Natural killer cell (primary cell): ENCODE results near the gene SAV1. TPM values are rescaled to one million over a fixed set of nuclear protein-coding genes. Genes with fewer than 3 reads are reported as not detected.

Experiments
- ATAC-seq, 3 donors: fragments of 150-1000 bp in 2 of 3; fragments of 200-7000 bp in 1 of 3; cut with Tn5 transposase; 1 replicate in 1 of 3; 2 replicates in 2 of 3; pipeline ENCODE4 v1.10.0; 2021; ENCODE audit warnings: mild to moderate bottlenecking in 2 of 3, moderate library complexity in 2 of 3
- DNase-seq, 2 donors: peaks; one replicate each; pipeline versions ENCODE4 v3.0.0 to v3.0.0-alpha.2; 2013 to 2021; ENCODE audit warnings: mixed read lengths in 1 of 2
- H3K27ac ChIP-seq: one replicate; pipeline ENCODE4 v1.5.1; 2013; ENCODE audit warnings: mild to moderate bottlenecking, low read length
- H3K27me3 ChIP-seq: one replicate; pipeline ENCODE4 v1.6.1; 2013; ENCODE audit warnings: low read length; ENCODE audit not compliant: control insufficient read depth, insufficient read depth
- H3K36me3 ChIP-seq: one replicate; pipeline ENCODE4 v1.6.1; 2013; ENCODE audit warnings: low read length; ENCODE audit not compliant: control insufficient read depth, insufficient read depth
- H3K4me1 ChIP-seq: one replicate; pipeline ENCODE4 v1.6.1; 2013; ENCODE audit warnings: low read length; ENCODE audit not compliant: control insufficient read depth, insufficient read depth
- H3K4me3 ChIP-seq: one replicate; pipeline ENCODE4 v1.5.1; 2013; ENCODE audit warnings: low read length
- H3K9me3 ChIP-seq: one replicate; pipeline ENCODE4 v1.6.1; 2013; ENCODE audit warnings: low read length; ENCODE audit not compliant: control insufficient read depth, insufficient read depth
- H3K27ac Mint-ChIP-seq, 2 donors: one replicate each; pipeline ENCODE4 v1.8.0; 2022; ENCODE audit warnings: mild to moderate bottlenecking in 2 of 2, mixed read lengths in 2 of 2, moderate library complexity in 1 of 2
- H3K27me3 Mint-ChIP-seq, 2 donors: one replicate each; pipeline ENCODE4 v1.8.0; 2022; ENCODE audit warnings: low read depth in 2 of 2, mixed read lengths in 2 of 2
- H3K36me3 Mint-ChIP-seq: one replicate; pipeline ENCODE4 v1.8.0; 2022; ENCODE audit warnings: mixed read lengths
- H3K4me1 Mint-ChIP-seq, 2 donors: one replicate each; pipeline ENCODE4 v1.8.0; 2022; ENCODE audit warnings: mixed read lengths in 2 of 2
- H3K4me3 Mint-ChIP-seq: one replicate; pipeline ENCODE4 v1.8.0; 2022; ENCODE audit warnings: mild to moderate bottlenecking, moderate library complexity, mixed read lengths
- H3K9me3 Mint-ChIP-seq, 2 donors: one replicate each; pipeline ENCODE4 v1.8.0; 2022; ENCODE audit warnings: mixed read lengths in 2 of 2
- CTCF ChIP-seq: fragments of 200-600 bp; IDR thresholded peaks from one replicate; pipeline ENCODE4 v1.8.0; 2022; ENCODE audit warnings: antibody characterized with exemption
- WGBS: methylation state at CpG from one replicate; pipeline ENCODE4 v1.1.7; 2013; ENCODE audit warnings: missing lambda C conversion rate; ENCODE audit not compliant: insufficient coverage; 5-methylcytosine and 5-hydroxymethylcytosine counted together
- intact Hi-C: fragments of 100-400 bp; cut with micrococcal nuclease; formaldehyde crosslinking; loops from one replicate; pipeline ENCODE4 v1.14.2; 2022
- total RNA-seq, 4 donors: library from RNA; stranded (reverse); fragments of 120-200 nt in 1 of 4; gene quantifications; one replicate each; pipeline versions ENCODE4 v1.2.3 to v1.2.4, GENCODE V29; 2013 to 2022

SAV1 gene
- total RNA-seq, 3 donors from 2014 or later (not counting 1 experiment from before 2014, with no cell fraction given), result 3.0 to 6.6 (median 6.6) TPM

GRCh38 chr14:50622978-50623377 lies 45.1 kb downstream of the SAV1 start:
- H3K36me3 Mint-ChIP-seq, result no peaks in the 10 kb centered on the region

GRCh38 chr14:50620341-50620740 lies 47.8 kb downstream of the SAV1 start:
- Mint-ChIP-seq H3K4me1 (no peaks in the 10 kb centered on the region), H3K4me3 (no peak overlapping the region), H3K36me3 (no peaks in the 10 kb centered on the region), H3K27ac (no peak overlapping the region), H3K27me3 (no peaks in the 10 kb centered on the region), H3K9me3 (no peaks in the 10 kb centered on the region)
- no peak overlapping the region for H3K4me3 ChIP-seq
- DNase-seq (no peak), ATAC-seq (no peak)
- H3K27ac ChIP-seq, result no peak overlapping the region
- H3K4me1 ChIP-seq, result no peaks in the 10 kb centered on the region
- 88% methylated on average over 4 of the region's 4 CpGs for WGBS
- no peaks in the 10 kb centered on the region for H3K36me3 ChIP-seq
- intact Hi-C loops, result no loop called here
- H3K9me3 ChIP-seq, result no peaks in the 10 kb centered on the region
- no peak for TF ChIP-seq CTCF
- no peaks in the 10 kb centered on the region for H3K27me3 ChIP-seq

More at GRCh38 chr14:50622978-50623377, 45.1 kb downstream of the SAV1 start:
- H3K27ac ChIP-seq, result no peak overlapping the region
- Mint-ChIP-seq H3K4me3 (no peak overlapping the region), H3K9me3 (no peaks in the 10 kb centered on the region), H3K27me3 (no peaks in the 10 kb centered on the region), H3K4me1 (no peaks in the 10 kb centered on the region), H3K27ac (no peak overlapping the region)
- TF ChIP-seq CTCF, result no peak
- no peaks in the 10 kb centered on the region for H3K4me1 ChIP-seq
- H3K27me3 ChIP-seq, result no peaks in the 10 kb centered on the region
- no peaks in the 10 kb centered on the region for H3K9me3 ChIP-seq
- DNase-seq (no peak), ATAC-seq (no peak)
- no CpG with 5 or more reads among the region's 1 CpG for WGBS
- no peaks in the 10 kb centered on the region for H3K36me3 ChIP-seq
- no peak overlapping the region for H3K4me3 ChIP-seq
- intact Hi-C loops, result no loop called here

DNA sequence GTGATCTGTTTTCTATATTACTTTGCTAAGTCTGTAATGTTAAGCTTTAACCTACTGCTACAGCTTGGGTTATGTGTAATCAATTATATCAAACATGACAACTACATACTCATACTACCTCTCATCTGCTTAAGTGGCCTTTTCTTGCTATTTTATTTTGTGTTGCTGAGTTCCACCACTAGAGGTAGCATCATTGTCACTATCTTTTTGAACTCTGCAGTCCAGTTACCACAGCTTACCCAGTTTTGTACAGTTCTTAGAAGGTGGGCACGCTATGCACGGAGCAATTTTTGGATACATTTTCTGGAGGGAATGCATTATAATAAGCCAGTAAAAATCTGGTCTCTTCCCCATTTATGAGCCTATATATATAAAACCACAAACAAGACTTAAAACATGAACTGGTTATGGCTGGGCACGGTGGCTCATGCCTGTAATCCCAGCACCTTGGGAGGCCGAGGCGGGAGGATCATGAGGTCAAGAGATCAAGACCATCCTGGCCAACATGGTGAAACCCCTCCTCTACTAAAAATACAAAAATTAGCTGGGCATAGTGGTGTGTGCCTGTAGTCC lies 48.5 kb downstream of the SAV1 start:
- H3K27me3 ChIP-seq, result no peaks in the 10 kb centered on the region
- H3K4me1 Mint-ChIP-seq, result no peaks in the 10 kb centered on the region
- no peak for TF ChIP-seq CTCF
- H3K27ac ChIP-seq, result no peak overlapping the region
- H3K27ac Mint-ChIP-seq, result no peak overlapping the region
- H3K4me3 Mint-ChIP-seq, result no peak overlapping the region
- 93% methylated on average over 5 of the region's 5 CpGs for WGBS
- no peaks in the 10 kb centered on the region for H3K9me3 Mint-ChIP-seq
- H3K27me3 Mint-ChIP-seq, result no peaks in the 10 kb centered on the region
- H3K9me3 ChIP-seq, result no peaks in the 10 kb centered on the region
- no peaks in the 10 kb centered on the region for H3K36me3 Mint-ChIP-seq
- ATAC-seq (peak in 2 of 3 donors; percentile 32 to 37), DNase-seq (peak in 1 of 2 donors; percentile 41)
- H3K4me1 ChIP-seq, result no peaks in the 10 kb centered on the region
- no peak overlapping the region for H3K4me3 ChIP-seq
- H3K36me3 ChIP-seq, result no peaks in the 10 kb centered on the region
- intact Hi-C loops, result no loop called here

- Histone ChIP-seq H3K9me3 (no peaks in the 10 kb centered on the region), H3K4me3 (no peak overlapping the region), H3K36me3 (no peaks in the 10 kb centered on the region), H3K27ac (no peak overlapping the region), H3K4me1 (no peaks in the 10 kb centered on the region), H3K27me3 (no peaks in the 10 kb centered on the region)
- Mint-ChIP-seq H3K4me3 (no peak overlapping the region), H3K9me3 (no peaks in the 10 kb centered on the region), H3K4me1 (no peaks in the 10 kb centered on the region), H3K27ac (no peak overlapping the region), H3K36me3 (no peaks in the 10 kb centered on the region), H3K27me3 (peaks cover 2 to 5% of the 10 kb centered on the region in 2 donors)
- TF ChIP-seq CTCF, result no peak
- intact Hi-C loops, result no loop called here
- no CpG with 5 or more reads among the region's 2 CpGs for WGBS
- no peak for ATAC-seq
- no peak for DNase-seq
Measured at GRCh38 chr14:50616275-50616674, 51.8 kb downstream of the SAV1 start.
